H1 (cell line): Measurements from ENCODE around the gene ACCSL. TPM values are rescaled to one million over a fixed set of nuclear protein-coding genes. Genes with fewer than 3 reads are reported as not detected.

Experiments
- CTCF ChIA-PET: fragments of 300-600 bp; sonication (Branson Sonifier 250); formaldehyde crosslinking; loops from one replicate; lab custom pipeline; 2021; ENCODE audit not compliant: partially characterized antibody; lab: Charles Lee
- POLR2A ChIA-PET: fragments of 300-600 bp; sonication (Branson Sonifier 250); formaldehyde crosslinking; loops from one replicate; lab custom pipeline; 2021; ENCODE audit warnings: inconsistent platforms; ENCODE audit not compliant: partially characterized antibody; lab: Charles Lee
- DNase-seq, 2 experiments: peaks; one replicate each; pipeline versions ENCODE4 v3.0.0 to v3.0.0-alpha.2; 2010 to 2022; ENCODE audit warnings: low spot score in 2 of 2, low read depth in 1 of 2, mixed read lengths in 1 of 2
- FAIRE-seq: peaks from 2 replicates; lab custom pipeline; 2011; peaks lifted over from hg19 to GRCh38; lab: Jason Lieb, UNC
- H2AFZ ChIP-seq: 2 replicates; pipeline ENCODE4 v1.8.1; 2012; ENCODE audit warnings: low read length, inconsistent platforms
- H2AK5ac ChIP-seq: 2 replicates; pipeline ENCODE4 v1.6.1; 2013; ENCODE audit warnings: low read depth, low read length
- H2BK120ac ChIP-seq: replicated peaks from 2 replicates; pipeline ENCODE3; 2013; ENCODE audit warnings: low read depth, low read length, inconsistent platforms
- H2BK12ac ChIP-seq: 2 replicates; pipeline ENCODE4 v1.6.1; 2013; ENCODE audit warnings: low read depth, low read length
- H2BK15ac ChIP-seq: 2 replicates; pipeline ENCODE4 v1.6.1; 2013; ENCODE audit warnings: low read length
- H2BK20ac ChIP-seq: 2 replicates; pipeline ENCODE4 v1.6.1; 2013; ENCODE audit warnings: low read length
- H2BK5ac ChIP-seq: 2 replicates; pipeline ENCODE4 v1.6.1; 2013; ENCODE audit warnings: low read depth, low read length
- H3K14ac ChIP-seq: 2 replicates; pipeline ENCODE4 v1.6.1; 2013; ENCODE audit warnings: inconsistent platforms; ENCODE audit not compliant: insufficient read length
- H3K18ac ChIP-seq: 2 replicates; pipeline ENCODE4 v1.6.1; 2013; ENCODE audit warnings: low read length; ENCODE audit errors: extremely low read depth
- H3K23ac ChIP-seq: 2 replicates; pipeline ENCODE4 v1.6.1; 2013; ENCODE audit warnings: inconsistent platforms; ENCODE audit not compliant: insufficient read length
- H3K23me2 ChIP-seq: 2 replicates; pipeline ENCODE4 v1.6.1; 2013; ENCODE audit warnings: low read depth, low read length
- H3K27ac ChIP-seq: 2 replicates; pipeline ENCODE4 v1.6.1; 2011; ENCODE audit warnings: low read depth, low read length, inconsistent platforms
- H3K27me3 ChIP-seq, 4 experiments: replicated peaks in 1 of 4; 1 replicate in 1 of 4; 2 replicates in 3 of 4; pipeline versions ENCODE4 v1.6.1 to v1.8.1; 2011 to 2013; ENCODE audit warnings: low read length in 3 of 4, mild to moderate bottlenecking in 3 of 4, inconsistent platforms in 2 of 4, mixed read lengths in 2 of 4, moderate library complexity in 1 of 4; ENCODE audit not compliant: control insufficient read depth in 3 of 4, insufficient read depth in 3 of 4; ENCODE audit errors: extremely low read depth in 1 of 4
- H3K36me3 ChIP-seq, 4 experiments: 2 replicates each; pipeline versions ENCODE4 v1.6.1 to v1.8.1; 2011 to 2013; ENCODE audit warnings: mild to moderate bottlenecking in 4 of 4, low read length in 3 of 4, moderate library complexity in 2 of 4, control low read depth in 1 of 4, inconsistent platforms in 1 of 4; ENCODE audit not compliant: insufficient read depth in 4 of 4, control insufficient read depth in 2 of 4
- H3K4ac ChIP-seq: replicated peaks from 2 replicates; pipeline ENCODE3; 2013; ENCODE audit warnings: low read length, low read depth, mixed read lengths, inconsistent platforms; ENCODE audit not compliant: insufficient read length
- H3K4me1 ChIP-seq, 4 experiments: replicated peaks in 1 of 4; 1 replicate in 1 of 4; 2 replicates in 3 of 4; pipeline versions ENCODE4 v1.6.1 to v1.8.1; 2011 to 2013; ENCODE audit warnings: low read length in 3 of 4, inconsistent platforms in 2 of 4, mixed read lengths in 1 of 4; ENCODE audit not compliant: insufficient read depth in 4 of 4, control insufficient read depth in 3 of 4
- H3K4me2 ChIP-seq, 2 experiments: 2 replicates each; pipeline versions ENCODE4 v1.6.1 to v1.8.1; 2011 to 2013; ENCODE audit warnings: low read depth in 2 of 2, low read length in 2 of 2, control low read depth in 1 of 2, inconsistent platforms in 1 of 2, mild to moderate bottlenecking in 1 of 2; ENCODE audit not compliant: insufficient read depth in 1 of 2
- H3K4me3 ChIP-seq, 4 experiments: fragments of 200-600, 300-600 bp in 1 of 4; sonication (generic), shearing (Covaris generic), sonication (Bioruptor Twin) in 1 of 4; 2 replicates each; pipeline versions ENCODE4 v1.5.1 to v1.8.1; 2011 to 2016; ENCODE audit warnings: low read length in 4 of 4, low read depth in 3 of 4, control low read depth in 2 of 4, inconsistent platforms in 2 of 4, mild to moderate bottlenecking in 2 of 4, mixed read lengths in 1 of 4, moderate library complexity in 1 of 4; ENCODE audit not compliant: insufficient read depth in 2 of 4; ENCODE audit errors: extremely low read depth in 1 of 4
- H3K56ac ChIP-seq: replicated peaks from 2 replicates; pipeline ENCODE3; 2013; ENCODE audit warnings: low read depth, mild to moderate bottlenecking, mixed read lengths, low read length, inconsistent platforms; ENCODE audit not compliant: insufficient read length
- H3K79me1 ChIP-seq: 2 replicates; pipeline ENCODE4 v1.6.1; 2013; ENCODE audit warnings: low read depth, low read length, control low read depth
- H3K79me2 ChIP-seq, 2 experiments: 2 replicates each; pipeline versions ENCODE4 v1.6.1 to v1.8.1; 2012 to 2013; ENCODE audit warnings: low read length in 2 of 2, mild to moderate bottlenecking in 2 of 2, inconsistent platforms in 1 of 2; ENCODE audit not compliant: insufficient read depth in 2 of 2, control insufficient read depth in 1 of 2
- H3K9ac ChIP-seq, 4 experiments: replicated peaks in 1 of 4; 1 replicate in 1 of 4; 2 replicates in 3 of 4; pipeline versions ENCODE4 v1.6.1 to v1.8.1; 2011 to 2013; ENCODE audit warnings: low read depth in 3 of 4, low read length in 3 of 4, control low read depth in 2 of 4, mild to moderate bottlenecking in 2 of 4, moderate library complexity in 2 of 4, inconsistent platforms in 1 of 4; ENCODE audit errors: extremely low read depth in 1 of 4
- H3K9me3 ChIP-seq, 2 experiments: 2 replicates each; pipeline versions ENCODE4 v1.6.1 to v1.8.1; 2012 to 2013; ENCODE audit warnings: mild to moderate bottlenecking in 2 of 2, moderate library complexity in 2 of 2, control low read depth in 1 of 2, inconsistent platforms in 1 of 2, low read depth in 1 of 2, low read length in 1 of 2, mixed read lengths in 1 of 2; ENCODE audit not compliant: insufficient read depth in 2 of 2
- H4K20me1 ChIP-seq, 2 experiments: replicated peaks in 1 of 2; 2 replicates each; pipeline versions ENCODE3 to v1.8.1; 2011 to 2013; ENCODE audit warnings: inconsistent platforms in 2 of 2, low read length in 2 of 2, mild to moderate bottlenecking in 1 of 2; ENCODE audit not compliant: insufficient read depth in 2 of 2, control insufficient read depth in 1 of 2
- H4K5ac ChIP-seq: 2 replicates; pipeline ENCODE4 v1.6.1; 2013; ENCODE audit warnings: low read length, low read depth, mixed read lengths, inconsistent platforms; ENCODE audit not compliant: insufficient read length
- H4K8ac ChIP-seq: 2 replicates; pipeline ENCODE4 v1.8.0; 2013; ENCODE audit warnings: mild to moderate bottlenecking, moderate library complexity, low read length, inconsistent platforms; ENCODE audit not compliant: insufficient read depth; ENCODE audit errors: extremely low read depth
- H4K91ac ChIP-seq: replicated peaks from 2 replicates; pipeline ENCODE3; 2013; ENCODE audit warnings: low read length, mixed read lengths, inconsistent platforms; ENCODE audit not compliant: insufficient read length
- CBX5 ChIP-seq: fragments of 300-800, 300-1000 bp; sonication (generic); IDR thresholded peaks from 2 replicates; pipeline ENCODE4 v1.7.1; 2016; ENCODE audit warnings: antibody characterized with exemption, low read length, low read depth
- CREB1 ChIP-seq: IDR thresholded peaks from 2 replicates; pipeline ENCODE4 v1.6.1; 2012; ENCODE audit warnings: inconsistent platforms
- CTCF ChIP-seq, 3 experiments: IDR thresholded peaks; 1 replicate in 2 of 3; 2 replicates in 1 of 3; pipeline versions ENCODE4 v1.5.1 to v1.6.1; 2011; ENCODE audit warnings: low read length in 3 of 3, mild to moderate bottlenecking in 3 of 3, inconsistent platforms in 2 of 3, low read depth in 1 of 3, moderate library complexity in 1 of 3; ENCODE audit not compliant: insufficient read depth in 1 of 3; ENCODE audit errors: control extremely low read depth in 1 of 3
- FOSL1 ChIP-seq: IDR thresholded peaks from 2 replicates; pipeline ENCODE4 v1.6.1; 2011; ENCODE audit warnings: mild to moderate bottlenecking, low read depth, low read length, moderate library complexity; ENCODE audit not compliant: insufficient read depth
- GTF2F1 ChIP-seq: IDR thresholded peaks from 2 replicates; pipeline ENCODE4 v1.6.1; 2012; ENCODE audit warnings: low read depth, low read length, improper control_type of control experiment, borderline replicate concordance
- KDM1A ChIP-seq: fragments of 200-600, 300-600 bp; sonication (generic); IDR thresholded peaks from 2 replicates; pipeline ENCODE4 v1.7.1; 2016; ENCODE audit warnings: mild to moderate bottlenecking, low read length, borderline replicate concordance
- KDM4A ChIP-seq: IDR thresholded peaks from one replicate; pipeline ENCODE4 v1.7.1; 2012; ENCODE audit warnings: low read depth, mild to moderate bottlenecking, moderate library complexity, low read length, inconsistent platforms; ENCODE audit not compliant: severe bottlenecking
- MAX ChIP-seq: IDR thresholded peaks from 2 replicates; pipeline ENCODE4 v1.6.1; 2012; ENCODE audit warnings: inconsistent platforms
- SAP30 ChIP-seq: fragments of 300-600 bp; sonication (generic); IDR thresholded peaks from 2 replicates; pipeline ENCODE4 v1.7.1; 2012; ENCODE audit warnings: low read length, moderate library complexity, mild to moderate bottlenecking, inconsistent platforms; ENCODE audit not compliant: insufficient read depth, insufficient replicate concordance
- ZNF274 ChIP-seq: IDR thresholded peaks from 2 replicates; pipeline ENCODE4 v1.7.0; 2012; ENCODE audit warnings: low read length, borderline replicate concordance; ENCODE audit errors: extremely low read depth
- WGBS, 2 experiments: shearing (Covaris generic) in 1 of 2; methylation state at CpG; one replicate each; pipeline versions ENCODE4 v1.1.6 to v1.1.7; 2013 to 2015; ENCODE audit warnings: low lambda C conversion rate in 2 of 2, mixed read lengths in 2 of 2, inconsistent platforms in 1 of 2, low coverage in 1 of 2, missing lambda C conversion rate in 1 of 2; ENCODE audit not compliant: insufficient replicate concordance in 2 of 2, insufficient coverage in 1 of 2, insufficient read length in 1 of 2; ENCODE audit errors: extremely low coverage in 1 of 2, missing lambda C conversion rate in 1 of 2; 5-methylcytosine and 5-hydroxymethylcytosine counted together
- polyA plus RNA-seq, 7 experiments: library from polyadenylated mRNA; depleted of rRNA in 3 of 7; stranded (reverse) in 5 of 7; unstranded in 2 of 7; fragments of >200 nt in 5 of 7; fragments of 200-250 nt in 2 of 7; gene quantifications; 1 replicate in 5 of 7; 2 replicates in 1 of 7; 4 replicates in 1 of 7; pipeline versions ENCODE4 v1.2.1 to v1.2.3, GENCODE V29; 2011 to 2013; ENCODE audit warnings: missing spikeins in 2 of 7, mixed read lengths in 2 of 7
- total RNA-seq: library from RNA; stranded (reverse); fragmentation: NEBNext Ultra II Directional; extraction: Animal tissue kit (Norgen Biotek cat#: 25700); gene quantifications from 2 replicates; pipeline ENCODE4 v1.2.1, GENCODE V29; 2021

ACCSL gene
- total and polyA plus RNA-seq, 2 of the 8 experiments (the other 6 are each of a cell fraction or from before 2014, with no cell fraction given) = not detected

GRCh38 chr11:44005956-44006355 is 41.8 kb upstream of the ACCSL start:
- Histone ChIP-seq H3K4ac (no peak overlapping the region), H2BK12ac (peak overlapping the region; percentile 23; the same call in 1 of the 2 replicates), H3K23me2 (no peaks in the 10 kb centered on the region; the same call in 1 of the 2 replicates), H3K4me3 (no peak overlapping the region), H3K14ac (no peak overlapping the region), H4K8ac (no peak overlapping the region), H2BK15ac (0 out of 2 replicates have a peak overlapping the region, but pooled peaks have one; percentile 61), H2AK5ac (no peak overlapping the region), H2BK20ac (peak overlapping the region; percentile 93; the same call in 1 of the 2 replicates), H3K9ac (no peak overlapping the region), H3K56ac (no peak overlapping the region), H3K79me2 (no peaks in the 10 kb centered on the region), H3K9me3 (no peaks in the 10 kb centered on the region), H2BK5ac (no peak overlapping the region; the same call in 1 of the 2 replicates), H2AFZ (no peak overlapping the region), H3K27ac (no peak overlapping the region; the same call in 1 of the 2 replicates), H3K18ac (peak overlapping the region; percentile 19; the same call in 1 of the 2 replicates), H2BK120ac (no peak overlapping the region), H4K20me1 (no peaks in the 10 kb centered on the region), H3K4me1 (peaks cover 0 to 18% (median 7%) of the 10 kb centered on the region in 4 experiments; a peak in 6 of 7 replicates), H3K79me1 (no peaks in the 10 kb centered on the region), H3K4me2 (no peak overlapping the region), H4K91ac (no peak overlapping the region), H3K23ac (no peak overlapping the region), H3K27me3 (peaks cover 0 to 2% (median 0%) of the 10 kb centered on the region in 4 experiments; a peak in 2 of 7 replicates), H4K5ac (no peak overlapping the region), H3K36me3 (no peaks in the 10 kb centered on the region)
- POLR2A ChIA-PET = interaction anchor here (1.2 to 1.4 kb wide), 3 partner anchors 10 to 30 kb away, joined by 3 to 4 read pairs (median 3); no protein-coding TSS in a partner anchor
- DNase-seq = peak in 1 of 2 experiments; percentile 29
- 75% methylated on average over 1 of the region's 1 CpG; no CpG with 5 or more reads in 1 of the 2 experiments for WGBS, 2 experiments
- FAIRE-seq = no peak
- CTCF ChIA-PET = interaction anchor here (1.0 to 6.8 kb wide), 7 partner anchors 13 to 116 kb away, joined by 4 to 52 read pairs (median 5); no protein-coding TSS in a partner anchor
- no peak for TF ChIP-seq MAX
- TF ChIP-seq CTCF (IDR thresholded peaks at IDR 0.05; ENCODE audit: control extremely low read depth in 1 of 3, insufficient read depth in 1 of 3, low read depth in 1 of 3, low read length in 3 of 3) = no peak
- TF ChIP-seq KDM1A = no peak
- TF ChIP-seq CBX5 = no peak
- no peak for TF ChIP-seq FOSL1
- no peak for TF ChIP-seq ZNF274
- no peak for TF ChIP-seq SAP30
- TF ChIP-seq GTF2F1 = no peak
- TF ChIP-seq KDM4A = no peak
- TF ChIP-seq CREB1 = no peak
